Subcutaneous abdominal adipose tissue (tissue), 5 donors: Measurements from ENCODE around the gene GUCA2A.

Source experiments
- H3K27ac ChIP-seq: one replicate; pipeline ENCODE4 v1.7.0; 2013; ENCODE audit warnings: low read depth, mild to moderate bottlenecking, inconsistent platforms, low read length, moderate library complexity
- H3K27me3 ChIP-seq, 5 donors: one replicate each; pipeline ENCODE4 v1.7.0; 2013; ENCODE audit warnings: low read length in 5 of 5, inconsistent platforms in 1 of 5; ENCODE audit not compliant: control insufficient read depth in 5 of 5, insufficient read depth in 4 of 5
- H3K36me3 ChIP-seq, 5 donors: one replicate each; pipeline ENCODE4 v1.7.0; 2013; ENCODE audit warnings: low read length in 5 of 5; ENCODE audit not compliant: control insufficient read depth in 5 of 5, insufficient read depth in 5 of 5
- H3K4me1 ChIP-seq, 5 donors: one replicate each; pipeline ENCODE4 v1.7.0; 2013; ENCODE audit warnings: low read length in 5 of 5, mild to moderate bottlenecking in 3 of 5, moderate library complexity in 1 of 5; ENCODE audit not compliant: control insufficient read depth in 5 of 5, insufficient read depth in 5 of 5
- H3K4me3 ChIP-seq, 5 donors: one replicate each; pipeline ENCODE4 v1.7.0; 2013; ENCODE audit warnings: low read length in 5 of 5, low read depth in 1 of 5
- H3K9ac ChIP-seq, 5 donors: one replicate each; pipeline ENCODE4 v1.7.0; 2013; ENCODE audit warnings: low read length in 5 of 5, mild to moderate bottlenecking in 4 of 5, moderate library complexity in 3 of 5
- H3K9me3 ChIP-seq, 5 donors: one replicate each; pipeline ENCODE4 v1.7.0; 2013; ENCODE audit warnings: low read length in 5 of 5; ENCODE audit not compliant: control insufficient read depth in 5 of 5
- donor health status: healthy.
- donor health status: healthy.
- donor health status: healthy.
- donor health status: healthy.
- donor health status: healthy.

Gene GUCA2A

DNA sequence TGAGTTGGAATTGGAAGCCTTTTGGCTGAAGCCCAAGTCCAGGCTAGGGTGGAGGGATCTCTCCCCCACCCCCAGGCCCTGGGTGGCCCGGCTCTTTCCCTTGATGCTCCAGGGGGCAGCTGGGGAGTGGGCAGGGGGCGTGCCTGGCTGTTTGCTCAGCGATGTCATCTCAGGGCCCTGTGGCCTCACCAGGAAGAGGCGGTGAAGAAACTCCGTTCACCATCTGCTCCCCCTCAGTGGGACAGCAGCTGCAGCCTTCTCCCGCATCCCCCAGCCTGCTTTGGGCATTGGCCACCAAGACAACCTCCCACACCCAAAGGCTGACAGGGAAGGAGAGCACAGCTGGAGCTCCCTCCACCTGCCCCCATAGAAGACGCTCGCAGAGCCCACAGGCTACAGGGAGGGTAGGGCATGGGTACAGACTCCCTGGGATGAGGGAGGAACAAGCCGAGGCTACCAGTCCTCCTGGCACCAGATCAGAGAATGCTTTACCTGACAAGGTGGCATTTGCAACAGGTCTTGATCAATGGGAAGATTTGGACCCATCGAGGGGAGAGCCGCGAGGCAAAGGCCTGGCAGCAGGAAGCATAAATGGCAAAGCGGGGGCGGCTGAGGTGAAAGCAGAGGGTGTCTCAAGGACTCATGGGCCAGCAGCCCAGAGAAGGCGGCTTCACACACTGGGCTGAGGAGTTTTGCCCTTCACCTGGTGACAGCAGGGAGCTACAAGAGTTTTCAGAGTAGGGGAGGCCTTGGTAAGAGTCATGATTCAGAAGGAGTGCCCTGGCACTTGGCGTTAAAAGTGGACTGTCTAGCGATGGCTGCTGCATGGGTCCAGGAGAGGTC is 6.5 kb upstream of the GUCA2A start:
- H3K27ac ChIP-seq: no peak overlapping the region
- no peak overlapping the region for H3K4me3 ChIP-seq
- no peaks in the 10 kb centered on the region for H3K36me3 ChIP-seq
- H3K27me3 ChIP-seq: no peaks in the 10 kb centered on the region
- no peak overlapping the region for H3K9ac ChIP-seq
- H3K9me3 ChIP-seq: no peaks in the 10 kb centered on the region
- H3K4me1 ChIP-seq: peaks cover 3 to 56% (median 27%) of the 10 kb centered on the region in 5 donors

DNA sequence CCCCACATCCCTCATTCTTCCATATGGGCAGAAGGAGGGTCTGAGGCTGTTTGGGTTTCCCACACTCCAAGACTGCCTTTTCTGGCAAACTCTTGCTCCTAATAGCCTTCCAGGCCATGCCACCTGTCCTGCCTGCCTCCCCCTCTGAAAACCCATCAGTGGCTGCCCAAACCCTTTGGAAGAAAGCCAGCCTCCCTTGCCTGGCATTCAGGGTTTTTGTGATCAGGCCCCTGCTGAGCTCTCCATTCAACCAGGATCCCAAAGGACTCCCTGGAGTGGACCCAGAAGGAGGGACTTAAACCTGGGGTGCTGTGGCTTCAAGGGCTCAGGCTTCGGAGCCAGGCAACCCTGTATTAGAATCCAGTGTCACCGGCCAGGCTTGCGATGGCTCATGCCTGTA is 4.2 kb upstream of the GUCA2A start:
- Histone ChIP-seq H3K9ac (no peak overlapping the region), H3K4me1 (peaks cover 7 to 73% (median 23%) of the 10 kb centered on the region in 5 donors), H3K36me3 (no peaks in the 10 kb centered on the region), H3K27me3 (peaks cover 0 to 4% (median 0%) of the 10 kb centered on the region in 5 donors), H3K27ac (no peak overlapping the region), H3K9me3 (no peaks in the 10 kb centered on the region), H3K4me3 (no peak overlapping the region)

DNA sequence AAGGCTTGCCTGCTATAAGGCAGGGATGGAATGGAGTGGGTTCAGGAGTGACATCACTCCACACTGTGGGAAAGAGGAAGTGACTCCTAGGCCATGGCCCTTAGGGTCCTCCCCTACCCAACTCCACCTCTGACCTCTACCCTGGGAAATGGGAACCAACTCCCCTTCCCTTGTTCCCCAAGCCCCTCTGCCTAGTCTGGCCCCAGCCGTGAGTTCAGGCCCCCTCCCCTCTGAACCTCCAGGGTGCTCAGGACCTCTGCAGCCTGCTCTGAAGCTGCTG is 3.8 kb upstream of the GUCA2A start:
- Histone ChIP-seq H3K36me3 (no peaks in the 10 kb centered on the region), H3K9ac (no peak overlapping the region), H3K27me3 (peaks cover 0 to 4% (median 0%) of the 10 kb centered on the region in 5 donors), H3K4me3 (no peak overlapping the region), H3K4me1 (peaks cover 7 to 73% (median 19%) of the 10 kb centered on the region in 5 donors), H3K9me3 (no peaks in the 10 kb centered on the region), H3K27ac (no peak overlapping the region)

DNA sequence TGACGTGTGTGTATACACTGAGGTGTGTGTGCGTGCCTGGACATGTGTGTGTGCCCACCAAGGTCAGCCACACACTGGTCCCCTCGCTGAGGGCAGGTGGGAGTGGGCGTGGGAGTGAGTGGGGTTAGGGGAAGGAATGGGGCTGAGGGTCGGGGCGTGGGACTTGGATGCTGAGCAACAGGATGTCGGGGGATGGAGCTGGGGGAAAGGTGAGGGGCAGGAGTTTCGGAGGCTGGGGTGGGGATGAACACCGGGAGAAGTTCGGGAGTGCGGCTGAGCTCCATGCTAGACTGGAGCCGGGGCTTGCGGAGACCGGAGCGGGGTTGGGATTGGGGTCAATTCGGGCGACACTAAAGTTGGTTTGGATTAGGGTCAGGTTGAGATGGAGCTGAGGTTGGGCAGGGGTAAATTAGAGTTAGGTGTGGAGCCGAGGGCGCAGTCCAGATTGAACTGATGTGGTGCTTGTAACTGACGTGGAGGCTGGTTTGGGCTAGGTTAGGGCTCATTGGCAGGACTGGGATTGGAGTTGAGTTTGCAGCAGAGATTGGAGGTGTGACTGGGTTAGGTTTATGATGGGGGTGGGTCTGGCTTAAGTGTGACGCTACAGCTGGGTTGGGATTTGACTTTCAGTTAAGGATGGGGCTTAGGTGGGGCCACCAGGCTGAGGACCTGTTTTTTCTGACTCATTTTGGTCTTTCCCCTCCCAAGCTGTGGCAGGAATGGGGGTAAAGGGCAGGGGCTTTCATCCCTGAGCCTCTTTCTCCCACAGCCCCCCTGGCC is 3.3 kb upstream of the GUCA2A start:
- no peaks in the 10 kb centered on the region for H3K9me3 ChIP-seq
- no peak overlapping the region for H3K4me3 ChIP-seq
- peaks cover 0 to 4% (median 0%) of the 10 kb centered on the region in 5 donors for H3K27me3 ChIP-seq
- H3K27ac ChIP-seq: no peak overlapping the region
- H3K36me3 ChIP-seq: no peaks in the 10 kb centered on the region
- no peak overlapping the region for H3K9ac ChIP-seq
- H3K4me1 ChIP-seq: peaks cover 1 to 73% (median 18%) of the 10 kb centered on the region in 5 donors

DNA sequence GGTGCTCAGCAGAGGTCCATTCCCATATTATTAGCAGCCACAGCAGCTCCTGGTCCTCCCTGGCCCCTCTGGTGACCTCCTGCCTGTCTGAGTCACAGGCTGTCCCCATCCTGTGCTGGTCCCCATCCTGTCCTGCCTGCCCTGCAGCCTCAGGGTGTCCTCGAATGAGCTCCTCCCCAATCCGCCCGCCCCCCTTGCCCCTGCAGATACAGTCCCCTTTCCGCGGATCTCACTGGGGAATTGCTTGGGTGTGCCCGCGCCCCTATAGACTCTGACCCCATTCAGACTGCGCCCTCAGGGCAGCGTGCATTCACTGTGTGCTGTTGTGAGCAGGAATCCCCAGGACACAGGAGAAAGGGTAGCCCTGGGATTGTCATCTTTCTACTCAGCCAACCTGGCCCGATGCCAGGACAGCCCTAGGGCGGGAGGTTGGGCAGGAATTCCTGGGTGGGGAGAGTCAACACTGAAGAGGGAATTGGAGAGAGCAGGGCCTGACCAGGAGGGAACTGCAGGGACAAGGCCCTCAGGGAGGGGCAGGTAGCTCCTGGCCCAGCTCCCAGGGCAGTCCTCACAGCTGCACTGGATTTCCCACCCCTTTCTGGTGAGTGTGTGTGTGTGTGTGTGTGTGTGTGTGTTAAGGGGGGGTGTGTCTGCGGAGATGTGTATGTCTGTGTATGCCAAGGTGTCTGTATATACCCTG is 1.1 kb upstream of the GUCA2A start:
- no peak overlapping the region for H3K9ac ChIP-seq
- H3K27me3 ChIP-seq: peaks cover 0 to 4% (median 0%) of the 10 kb centered on the region in 5 donors
- H3K36me3 ChIP-seq: no peaks in the 10 kb centered on the region
- no peak overlapping the region for H3K4me3 ChIP-seq
- H3K27ac ChIP-seq: no peak overlapping the region
- H3K4me1 ChIP-seq: peaks cover 0 to 62% (median 20%) of the 10 kb centered on the region in 5 donors
- peaks cover 0 to 9% (median 6%) of the 10 kb centered on the region in 5 donors for H3K9me3 ChIP-seq

DNA sequence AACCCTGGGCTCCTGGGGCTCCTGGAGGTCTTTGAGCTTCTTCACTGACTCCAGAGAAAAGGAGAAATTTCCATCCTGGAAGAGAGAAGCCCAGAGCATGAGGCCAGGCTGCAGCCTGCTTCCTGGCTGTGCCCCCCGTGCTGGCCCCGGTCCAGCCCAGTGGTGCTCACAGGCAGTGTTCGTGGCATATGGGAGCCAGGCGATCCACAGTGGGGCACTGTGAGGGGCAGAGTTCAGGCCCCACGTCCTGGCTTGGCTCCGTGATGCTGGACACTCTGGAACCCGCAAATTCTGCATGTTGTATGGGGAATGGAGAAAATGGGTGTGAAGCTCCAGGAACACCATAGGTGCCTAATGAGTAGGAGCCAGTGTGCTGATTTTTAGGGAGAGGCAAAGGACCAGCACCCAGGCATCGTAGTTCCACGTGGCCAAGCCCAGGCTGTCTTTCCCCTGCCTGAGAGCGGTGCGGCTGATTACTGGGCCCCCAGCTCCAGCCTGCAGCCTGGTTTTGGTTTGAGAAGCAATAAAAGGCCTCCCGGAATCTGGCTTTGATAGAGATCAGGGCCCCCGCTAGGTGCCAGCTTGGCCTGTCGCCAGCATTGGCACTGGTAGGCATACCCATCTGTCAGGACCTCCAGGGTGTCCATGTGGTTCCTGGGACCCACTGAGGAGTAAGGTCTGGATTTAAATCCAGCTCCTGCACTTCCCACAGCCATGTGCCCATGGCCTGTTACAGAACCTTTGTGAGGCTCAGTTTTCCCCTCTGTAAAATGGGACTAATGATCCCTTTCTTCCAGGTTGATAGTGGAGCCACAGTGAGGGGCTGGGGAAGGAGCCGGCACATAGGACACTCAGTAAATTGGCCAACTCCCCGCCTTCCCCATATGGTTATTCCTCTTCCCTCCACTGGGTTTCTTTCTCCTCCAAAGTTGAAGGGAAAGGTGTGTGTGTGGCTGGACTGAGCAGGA is 725 bp downstream of the GUCA2A start:
- H3K36me3 ChIP-seq: no peaks in the 10 kb centered on the region
- H3K27ac ChIP-seq: no peak overlapping the region
- no peak overlapping the region for H3K4me3 ChIP-seq
- H3K27me3 ChIP-seq: peaks cover 0 to 4% (median 0%) of the 10 kb centered on the region in 5 donors
- peaks cover 0 to 61% (median 20%) of the 10 kb centered on the region in 5 donors for H3K4me1 ChIP-seq
- H3K9me3 ChIP-seq: peaks cover 0 to 11% (median 9%) of the 10 kb centered on the region in 5 donors
- no peak overlapping the region for H3K9ac ChIP-seq

DNA sequence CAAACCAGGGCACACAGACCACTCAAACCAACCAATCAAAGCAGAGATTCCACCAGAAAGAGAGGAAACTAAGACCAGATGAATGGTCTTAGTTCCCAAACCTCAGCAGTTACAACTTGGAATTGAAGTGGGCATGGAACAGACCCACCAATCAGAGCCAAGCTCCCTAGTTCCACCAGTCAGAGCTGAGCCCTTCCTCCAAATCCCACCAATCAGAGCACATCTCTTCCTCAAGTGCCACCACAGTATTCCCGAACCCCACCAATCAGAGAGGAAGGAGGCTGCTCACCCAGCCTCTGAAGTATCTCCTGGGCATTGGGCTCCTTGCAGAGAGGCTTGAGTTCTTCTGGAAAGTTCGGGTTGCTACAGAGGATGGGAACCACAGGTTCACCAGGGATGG is 1.4 kb downstream of the GUCA2A start:
- Histone ChIP-seq H3K27me3 (peaks cover 0 to 4% (median 0%) of the 10 kb centered on the region in 5 donors), H3K9me3 (peaks cover 0 to 11% (median 9%) of the 10 kb centered on the region in 5 donors), H3K9ac (no peak overlapping the region), H3K36me3 (no peaks in the 10 kb centered on the region), H3K27ac (no peak overlapping the region), H3K4me3 (no peak overlapping the region), H3K4me1 (peaks cover 0 to 55% (median 20%) of the 10 kb centered on the region in 5 donors)

DNA sequence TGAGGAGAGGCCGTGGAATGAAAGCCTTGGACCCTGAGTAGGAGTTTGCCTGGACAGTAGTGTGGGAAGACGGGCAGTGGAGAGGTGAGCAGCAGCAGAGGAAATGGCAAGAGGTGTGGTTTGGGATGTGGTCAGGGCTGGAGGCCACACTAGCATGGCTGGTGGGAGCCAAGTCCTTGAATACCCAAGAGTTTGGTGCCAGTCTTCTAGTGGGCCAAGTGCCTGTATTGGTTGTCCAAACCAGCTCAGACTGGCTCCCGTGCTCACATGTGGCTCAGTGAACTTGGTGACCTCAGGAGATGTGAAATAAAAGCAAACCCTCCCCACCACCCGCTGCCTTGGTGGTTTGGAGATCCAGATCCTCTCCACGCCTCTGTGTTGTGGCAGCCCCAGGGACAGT is 2.4 kb downstream of the GUCA2A start:
- Histone ChIP-seq H3K9ac (no peak overlapping the region), H3K27ac (no peak overlapping the region), H3K9me3 (peaks cover 0 to 11% (median 9%) of the 10 kb centered on the region in 5 donors), H3K4me3 (no peak overlapping the region), H3K36me3 (no peaks in the 10 kb centered on the region), H3K4me1 (peaks cover 0 to 48% (median 20%) of the 10 kb centered on the region in 5 donors), H3K27me3 (peaks cover 0 to 4% (median 0%) of the 10 kb centered on the region in 5 donors)

DNA sequence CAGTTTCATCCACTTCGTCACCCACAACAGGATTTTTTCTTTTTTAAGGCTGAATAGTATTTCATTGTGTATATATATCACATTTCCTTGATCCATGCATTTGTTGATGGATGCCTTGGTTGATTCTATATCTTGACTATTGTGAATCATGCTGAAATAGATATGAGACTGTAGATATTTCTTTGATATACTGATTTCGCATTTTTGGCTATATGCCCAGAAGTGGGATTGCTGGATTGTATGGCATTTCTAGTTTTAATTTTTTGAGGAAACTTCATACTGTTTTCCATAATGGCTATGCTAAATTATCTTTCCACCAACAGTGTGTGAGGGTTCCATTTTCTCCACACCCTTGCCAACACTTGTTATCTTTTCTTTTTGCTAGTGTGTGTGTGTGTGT is 6.4 kb downstream of the GUCA2A start:
- no peaks in the 10 kb centered on the region for H3K36me3 ChIP-seq
- no peak overlapping the region for H3K27ac ChIP-seq
- H3K27me3 ChIP-seq: peaks cover 0 to 1% (median 0%) of the 10 kb centered on the region in 5 donors
- H3K9me3 ChIP-seq: peaks cover 0 to 11% (median 9%) of the 10 kb centered on the region in 5 donors
- no peak overlapping the region for H3K4me3 ChIP-seq
- peaks cover 0 to 14% (median 5%) of the 10 kb centered on the region in 5 donors for H3K4me1 ChIP-seq
- H3K9ac ChIP-seq: no peak overlapping the region
